ENCODE data around the gene CCDC137.

Gene CCDC137

GRCh38 chr17:81708739-81709185 is 42.2 kb downstream of the CCDC137 start:
- peaks cover 21% of the 10 kb centered on the region for H3K36me3 Mint-ChIP-seq (ENCODE audit: low read depth)
- H3K27ac Mint-ChIP-seq: no peak overlapping the region
- no peaks in the 10 kb centered on the region for H3K9me3 Mint-ChIP-seq
- no peaks in the 10 kb centered on the region for H3K27me3 Mint-ChIP-seq (ENCODE audit: low read depth)
- peaks cover 18% of the 10 kb centered on the region for H3K4me1 Mint-ChIP-seq (ENCODE audit: low read depth)
- no peak overlapping the region for H3K4me3 Mint-ChIP-seq

DNA sequence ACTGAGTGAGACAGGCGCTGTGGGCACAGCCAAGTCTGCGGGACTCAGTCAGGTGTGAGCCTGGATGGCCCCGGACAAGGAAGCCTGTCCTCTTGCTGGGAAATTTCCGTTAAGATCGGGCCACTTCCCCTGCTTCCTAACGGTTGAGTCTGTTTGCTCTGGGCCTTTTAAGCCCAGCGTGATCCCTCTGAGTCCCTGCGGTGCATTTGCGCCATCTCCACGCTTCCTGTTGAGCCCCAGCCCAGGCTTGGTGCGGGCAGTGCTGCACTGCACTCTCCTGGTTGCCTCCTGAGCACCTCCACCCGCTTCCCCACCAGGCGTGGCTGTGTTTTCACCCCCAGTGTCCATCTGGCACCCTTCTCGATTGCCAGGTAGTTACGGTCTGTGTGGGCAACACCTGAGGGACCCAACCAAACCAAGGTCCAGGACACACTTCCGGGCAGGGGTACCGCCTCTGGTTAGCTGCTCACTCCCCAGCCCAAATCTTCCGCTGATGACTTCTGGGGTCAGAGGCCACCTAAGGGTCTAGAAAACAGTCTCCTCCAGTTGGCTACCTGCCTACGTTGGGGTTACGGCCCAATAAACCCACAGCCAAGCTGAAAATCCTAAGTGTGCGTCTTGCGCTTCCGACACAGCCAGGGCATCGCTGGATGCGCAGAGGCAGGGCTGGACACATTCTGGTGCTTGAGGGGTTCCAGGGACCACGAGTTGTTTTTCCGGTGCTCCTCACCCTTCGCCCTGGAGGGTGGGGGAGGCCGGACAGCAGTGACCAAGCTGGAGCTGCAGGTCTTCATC is 44.2 kb downstream of the CCDC137 start:
- Mint-ChIP-seq H3K27ac (peak overlapping the region; percentile 26), H3K9me3 (no peaks in the 10 kb centered on the region), H3K36me3 (ENCODE audit: low read depth) (peaks cover 12% of the 10 kb centered on the region), H3K27me3 (ENCODE audit: low read depth) (no peaks in the 10 kb centered on the region), H3K4me1 (ENCODE audit: low read depth) (peaks cover 12% of the 10 kb centered on the region), H3K4me3 (peak overlapping the region; percentile 61)

DNA sequence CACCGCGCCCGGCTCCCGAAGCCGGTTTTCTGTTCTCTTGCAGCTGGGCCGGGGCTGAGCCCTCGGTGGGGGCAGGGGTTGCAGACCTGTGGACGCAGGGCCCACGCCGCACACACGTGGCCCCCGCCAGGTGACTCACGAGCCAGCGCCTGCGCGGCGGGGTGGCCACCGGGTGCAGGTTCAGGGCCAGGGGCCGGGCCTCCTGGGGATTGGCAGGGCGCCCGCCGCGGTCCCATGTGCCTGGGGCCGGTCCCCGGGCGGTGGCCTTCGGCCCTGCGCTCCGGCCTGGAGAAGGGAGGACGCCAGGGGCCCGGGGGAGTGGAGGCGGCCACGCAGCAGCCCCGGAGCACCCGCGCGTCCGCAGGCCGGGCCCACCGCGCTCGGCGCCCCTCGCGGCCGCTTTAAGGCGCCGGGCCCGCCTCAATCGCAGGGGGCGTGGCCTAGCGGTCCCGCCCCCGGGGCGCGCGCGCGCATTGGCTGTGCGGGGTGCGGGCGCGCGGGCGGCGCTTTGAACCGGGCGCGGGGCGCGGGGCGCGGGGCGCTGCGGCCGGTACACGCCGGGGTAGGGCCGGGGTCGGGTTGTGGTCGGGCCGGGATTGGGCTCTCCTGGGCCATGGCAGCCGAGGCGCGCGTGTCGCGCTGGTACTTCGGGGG is 45.4 kb downstream of the CCDC137 start, which contains the start of gene SLC25A10:
Gene SLC25A10 (plus strand): TSS at position 471 of the 654 bp plus-strand sequence. CDS start 143 bp downstream, at position 614.
- Mint-ChIP-seq H3K27ac (peak within 1 kb of the TSS; percentile 64), H3K9me3 (no peaks in the 10 kb centered on the region), H3K4me1 (ENCODE audit: low read depth) (peaks cover 12% of the 10 kb centered on the region), H3K4me3 (peak within 1 kb of the TSS; percentile 91), H3K27me3 (ENCODE audit: low read depth) (no peaks in the 10 kb centered on the region), H3K36me3 (ENCODE audit: low read depth) (peaks cover 3% of the 10 kb centered on the region)

GRCh38 chr17:81712468-81713003 is 46.0 kb downstream of the CCDC137 start:
- H3K9me3 Mint-ChIP-seq: no peaks in the 10 kb centered on the region
- peak overlapping the region; percentile 91 for H3K4me3 Mint-ChIP-seq

GRCh38 chr17:81713004-81713555 is 46.5 kb downstream of the CCDC137 start:
- Mint-ChIP-seq H3K4me3 (peak overlapping the region; percentile 91), H3K4me1 (ENCODE audit: low read depth) (peaks cover 12% of the 10 kb centered on the region), H3K27ac (peak overlapping the region; percentile 64), H3K27me3 (ENCODE audit: low read depth) (no peaks in the 10 kb centered on the region), H3K9me3 (no peaks in the 10 kb centered on the region), H3K36me3 (ENCODE audit: low read depth) (peaks cover 3% of the 10 kb centered on the region)

More at GRCh38 chr17:81712468-81713003, 46.0 kb downstream of the CCDC137 start:
- H3K4me1 Mint-ChIP-seq (ENCODE audit: low read depth): peaks cover 12% of the 10 kb centered on the region
- H3K27ac Mint-ChIP-seq: peak overlapping the region; percentile 64
- H3K27me3 Mint-ChIP-seq (ENCODE audit: low read depth): no peaks in the 10 kb centered on the region
- H3K36me3 Mint-ChIP-seq (ENCODE audit: low read depth): peaks cover 3% of the 10 kb centered on the region

- Mint-ChIP-seq H3K27me3 (ENCODE audit: low read depth) (no peaks in the 10 kb centered on the region), H3K27ac (no peak overlapping the region), H3K36me3 (ENCODE audit: low read depth) (peaks cover 3% of the 10 kb centered on the region), H3K4me1 (ENCODE audit: low read depth) (peaks cover 12% of the 10 kb centered on the region), H3K9me3 (no peaks in the 10 kb centered on the region), H3K4me3 (peak overlapping the region; percentile 91)
Measured at GRCh38 chr17:81713556-81714411, 47.2 kb downstream of the CCDC137 start.

GRCh38 chr17:81714412-81715106 is 48.0 kb downstream of the CCDC137 start:
- Mint-ChIP-seq H3K4me3 (no peak overlapping the region), H3K4me1 (ENCODE audit: low read depth) (peaks cover 12% of the 10 kb centered on the region), H3K9me3 (no peaks in the 10 kb centered on the region), H3K27me3 (ENCODE audit: low read depth) (no peaks in the 10 kb centered on the region), H3K36me3 (ENCODE audit: low read depth) (no peaks in the 10 kb centered on the region), H3K27ac (no peak overlapping the region)

DNA sequence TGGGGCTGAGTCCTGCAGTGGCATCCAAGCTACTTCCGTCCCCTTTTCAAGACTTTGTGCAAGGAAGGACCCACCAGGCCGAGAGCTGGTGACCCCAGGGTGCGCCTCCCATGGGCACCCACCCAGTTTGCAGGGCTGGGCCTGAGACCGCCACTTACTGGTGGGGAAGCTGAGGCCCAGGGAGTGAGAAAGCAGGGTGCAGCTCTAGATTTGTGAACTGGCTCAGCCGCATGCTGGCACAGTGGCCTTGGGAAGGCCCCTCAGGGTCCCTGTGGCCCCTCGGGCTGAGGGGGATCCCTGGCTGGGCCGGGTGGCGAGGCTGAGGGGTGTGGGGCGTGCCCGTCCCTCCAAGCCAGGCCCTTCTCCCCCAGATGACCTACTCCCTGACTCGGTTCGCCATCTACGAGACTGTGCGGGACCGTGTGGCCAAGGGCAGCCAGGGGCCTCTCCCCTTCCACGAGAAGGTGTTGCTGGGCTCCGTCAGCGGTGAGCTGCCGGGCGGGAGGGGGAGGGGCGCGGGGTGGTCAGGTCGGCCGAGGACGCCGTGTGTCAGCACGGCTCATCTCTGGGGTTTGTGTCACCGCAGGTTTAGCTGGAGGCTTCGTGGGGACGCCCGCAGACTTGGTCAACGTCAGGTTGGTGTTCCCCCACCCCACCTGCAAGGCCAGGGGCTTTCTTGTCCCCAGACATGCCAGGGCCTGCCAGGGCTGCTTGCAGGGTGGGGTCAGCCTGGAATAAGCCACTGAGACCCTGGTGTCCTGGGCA is 48.8 kb downstream of the CCDC137 start:
- H3K4me1 Mint-ChIP-seq (ENCODE audit: low read depth): peaks cover 12% of the 10 kb centered on the region
- no peaks in the 10 kb centered on the region for H3K36me3 Mint-ChIP-seq (ENCODE audit: low read depth)
- H3K27ac Mint-ChIP-seq: no peak overlapping the region
- H3K27me3 Mint-ChIP-seq (ENCODE audit: low read depth): no peaks in the 10 kb centered on the region
- no peaks in the 10 kb centered on the region for H3K9me3 Mint-ChIP-seq
- no peak overlapping the region for H3K4me3 Mint-ChIP-seq

GRCh38 chr17:81715872-81716673 is 49.5 kb downstream of the CCDC137 start:
- Mint-ChIP-seq H3K27me3 (ENCODE audit: low read depth) (no peaks in the 10 kb centered on the region), H3K4me1 (ENCODE audit: low read depth) (peaks cover 7% of the 10 kb centered on the region), H3K27ac (no peak overlapping the region), H3K4me3 (no peak overlapping the region), H3K36me3 (ENCODE audit: low read depth) (no peaks in the 10 kb centered on the region), H3K9me3 (no peaks in the 10 kb centered on the region)

DNA sequence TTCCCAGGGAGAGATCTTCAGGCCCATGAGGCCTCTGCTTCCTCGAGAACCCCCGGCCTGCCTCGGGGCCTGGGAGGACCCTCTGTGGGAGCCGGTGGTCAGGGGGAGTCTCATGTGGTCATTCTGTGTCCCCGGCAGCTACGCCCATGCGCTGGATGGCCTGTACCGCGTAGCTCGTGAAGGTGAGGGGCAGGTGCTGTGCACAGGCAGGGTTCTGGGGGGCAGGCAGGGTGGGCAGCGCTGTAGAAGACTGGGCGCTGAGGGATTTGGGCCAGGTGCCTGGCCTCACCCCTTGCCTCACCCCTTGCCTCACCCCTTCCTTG is 50.1 kb downstream of the CCDC137 start:
- H3K4me1 Mint-ChIP-seq (ENCODE audit: low read depth): peaks cover 7% of the 10 kb centered on the region
- no peaks in the 10 kb centered on the region for H3K36me3 Mint-ChIP-seq (ENCODE audit: low read depth)
- no peaks in the 10 kb centered on the region for H3K9me3 Mint-ChIP-seq
- H3K4me3 Mint-ChIP-seq: no peak overlapping the region
- no peaks in the 10 kb centered on the region for H3K27me3 Mint-ChIP-seq (ENCODE audit: low read depth)
- H3K27ac Mint-ChIP-seq: no peak overlapping the region

DNA sequence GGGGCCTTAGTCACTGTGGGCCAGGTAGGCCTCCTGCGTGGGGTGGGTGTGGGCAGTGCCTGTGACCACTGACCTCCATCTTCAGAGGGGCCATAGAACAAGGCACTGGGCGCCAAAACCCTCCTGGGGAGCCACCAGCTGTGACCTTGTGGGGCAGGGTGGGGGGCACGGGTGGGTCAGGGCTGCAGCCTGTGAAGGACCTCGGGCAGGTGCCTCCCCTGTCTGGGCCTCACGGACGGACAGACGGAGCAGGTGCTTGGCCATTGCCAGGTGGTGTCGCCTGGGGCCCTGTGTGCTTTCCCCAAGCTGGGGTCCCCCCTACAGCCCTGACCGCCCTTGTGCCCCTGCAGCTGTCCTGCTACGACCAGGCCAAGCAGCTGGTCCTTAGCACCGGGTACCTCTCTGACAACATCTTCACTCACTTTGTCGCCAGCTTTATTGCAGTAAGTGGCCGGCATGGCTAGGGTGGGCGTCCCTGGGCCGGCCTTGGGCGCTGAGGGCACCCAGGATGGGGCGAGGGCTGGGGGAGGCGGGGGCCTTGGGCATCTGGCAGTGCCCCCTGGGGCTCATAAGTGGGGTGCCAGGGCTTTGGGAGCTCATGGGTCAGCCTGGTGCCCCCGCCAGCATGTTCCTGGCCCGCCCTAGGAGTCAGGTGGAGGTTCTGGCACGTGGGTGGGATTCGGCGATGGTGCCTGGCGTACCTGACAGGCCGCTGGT is 50.7 kb downstream of the CCDC137 start:
- Mint-ChIP-seq H3K4me3 (no peak overlapping the region), H3K9me3 (no peaks in the 10 kb centered on the region), H3K27me3 (ENCODE audit: low read depth) (no peaks in the 10 kb centered on the region), H3K36me3 (ENCODE audit: low read depth) (no peaks in the 10 kb centered on the region), H3K4me1 (ENCODE audit: low read depth) (peaks cover 7% of the 10 kb centered on the region), H3K27ac (no peak overlapping the region)

DNA sequence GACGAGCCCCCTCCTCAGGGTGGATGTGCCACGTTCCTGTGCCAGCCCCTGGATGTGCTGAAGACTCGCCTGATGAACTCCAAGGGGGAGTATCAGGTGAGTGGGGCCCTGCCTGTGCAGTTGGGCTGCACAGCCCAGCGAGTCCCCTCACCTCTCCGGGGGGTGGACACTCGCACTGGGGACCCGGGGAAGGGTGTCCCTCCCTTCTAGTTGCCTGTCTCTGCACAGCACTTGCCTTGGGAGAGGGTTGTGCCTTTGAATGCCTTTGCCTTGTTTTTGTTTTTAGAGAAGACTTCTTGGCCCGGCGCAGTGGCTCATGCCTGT is 51.2 kb downstream of the CCDC137 start:
- Mint-ChIP-seq H3K4me3 (no peak overlapping the region), H3K4me1 (ENCODE audit: low read depth) (peaks cover 6% of the 10 kb centered on the region), H3K9me3 (no peaks in the 10 kb centered on the region), H3K27me3 (ENCODE audit: low read depth) (no peaks in the 10 kb centered on the region), H3K27ac (no peak overlapping the region), H3K36me3 (ENCODE audit: low read depth) (no peaks in the 10 kb centered on the region)
